LNCaP clone FGC (cell line): ENCODE data around the gene SEMA4G.

Experiments
- DNase-seq: peaks from one replicate; pipeline ENCODE4 v3.0.0-alpha.2; 2011; ENCODE audit warnings: low read depth
- H3K4me3 ChIP-seq: 2 replicates; pipeline ENCODE4 v1.5.1; 2011; ENCODE audit warnings: mild to moderate bottlenecking, low read depth, low read length, control low read depth
- TF ChIP-seq, protein P1 (sequence below): IDR thresholded peaks from 2 replicates; pipeline ENCODE4 v1.5.1; 2012; ENCODE audit warnings: mild to moderate bottlenecking; ENCODE audit not compliant: control insufficient read depth, insufficient read depth; ENCODE audit errors: extremely low read depth

SEMA4G gene, protein sequence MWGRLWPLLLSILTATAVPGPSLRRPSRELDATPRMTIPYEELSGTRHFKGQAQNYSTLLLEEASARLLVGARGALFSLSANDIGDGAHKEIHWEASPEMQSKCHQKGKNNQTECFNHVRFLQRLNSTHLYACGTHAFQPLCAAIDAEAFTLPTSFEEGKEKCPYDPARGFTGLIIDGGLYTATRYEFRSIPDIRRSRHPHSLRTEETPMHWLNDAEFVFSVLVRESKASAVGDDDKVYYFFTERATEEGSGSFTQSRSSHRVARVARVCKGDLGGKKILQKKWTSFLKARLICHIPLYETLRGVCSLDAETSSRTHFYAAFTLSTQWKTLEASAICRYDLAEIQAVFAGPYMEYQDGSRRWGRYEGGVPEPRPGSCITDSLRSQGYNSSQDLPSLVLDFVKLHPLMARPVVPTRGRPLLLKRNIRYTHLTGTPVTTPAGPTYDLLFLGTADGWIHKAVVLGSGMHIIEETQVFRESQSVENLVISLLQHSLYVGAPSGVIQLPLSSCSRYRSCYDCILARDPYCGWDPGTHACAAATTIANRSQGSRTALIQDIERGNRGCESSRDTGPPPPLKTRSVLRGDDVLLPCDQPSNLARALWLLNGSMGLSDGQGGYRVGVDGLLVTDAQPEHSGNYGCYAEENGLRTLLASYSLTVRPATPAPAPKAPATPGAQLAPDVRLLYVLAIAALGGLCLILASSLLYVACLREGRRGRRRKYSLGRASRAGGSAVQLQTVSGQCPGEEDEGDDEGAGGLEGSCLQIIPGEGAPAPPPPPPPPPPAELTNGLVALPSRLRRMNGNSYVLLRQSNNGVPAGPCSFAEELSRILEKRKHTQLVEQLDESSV

DNA sequence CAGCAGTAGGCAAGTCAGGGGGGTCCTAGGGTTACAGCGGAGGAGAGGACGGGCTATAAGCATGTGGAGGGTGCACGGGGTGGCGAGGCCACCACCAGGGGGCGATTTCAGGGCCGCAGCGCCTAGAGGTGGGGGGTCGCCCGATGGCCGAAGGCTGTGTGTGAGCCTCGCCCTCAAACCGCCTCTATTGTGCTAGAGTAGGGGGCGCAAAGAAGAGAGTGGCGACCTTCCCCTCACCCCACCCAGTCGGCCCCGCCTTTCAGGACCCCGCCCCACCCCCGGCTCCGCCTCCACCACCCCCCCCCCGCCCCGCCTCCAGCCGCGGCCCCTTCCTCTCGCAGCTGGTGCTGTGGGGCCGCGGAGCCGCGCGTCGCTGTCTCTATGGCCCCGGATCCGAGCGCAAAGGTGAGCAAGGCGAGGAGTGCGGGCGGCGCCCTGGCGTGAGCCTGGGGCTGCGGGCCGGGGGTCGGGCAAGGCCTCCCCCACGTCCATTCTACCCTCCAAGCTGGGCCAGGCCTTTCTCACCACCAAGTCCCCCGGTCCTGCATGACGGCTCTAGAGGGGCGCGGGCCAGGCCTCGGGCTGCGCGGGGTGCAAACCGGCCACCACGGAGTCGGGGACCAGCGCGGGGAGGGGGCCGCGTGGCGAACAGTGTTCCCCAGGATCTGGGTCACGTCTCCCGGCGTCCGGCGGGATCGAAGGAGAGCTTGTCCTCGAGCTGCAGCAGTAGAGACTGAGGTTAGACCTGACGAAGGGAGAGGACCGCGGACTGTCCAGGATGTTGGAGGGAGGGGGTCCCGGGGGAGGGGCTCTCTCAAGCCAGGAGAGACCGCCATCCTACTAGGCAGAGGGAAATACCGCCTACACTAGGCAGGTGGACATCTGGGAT lies at the start of gene SEMA4G:
SEMA4G (plus strand) TSS at position 318 of the 889 bp plus-strand sequence. CDS start 3,409 bp downstream, outside the sequence.
- no peak for DNase-seq
- peak within 1 kb of the TSS; percentile 52 for H3K4me3 ChIP-seq
- TF ChIP-seq, protein P1, sequence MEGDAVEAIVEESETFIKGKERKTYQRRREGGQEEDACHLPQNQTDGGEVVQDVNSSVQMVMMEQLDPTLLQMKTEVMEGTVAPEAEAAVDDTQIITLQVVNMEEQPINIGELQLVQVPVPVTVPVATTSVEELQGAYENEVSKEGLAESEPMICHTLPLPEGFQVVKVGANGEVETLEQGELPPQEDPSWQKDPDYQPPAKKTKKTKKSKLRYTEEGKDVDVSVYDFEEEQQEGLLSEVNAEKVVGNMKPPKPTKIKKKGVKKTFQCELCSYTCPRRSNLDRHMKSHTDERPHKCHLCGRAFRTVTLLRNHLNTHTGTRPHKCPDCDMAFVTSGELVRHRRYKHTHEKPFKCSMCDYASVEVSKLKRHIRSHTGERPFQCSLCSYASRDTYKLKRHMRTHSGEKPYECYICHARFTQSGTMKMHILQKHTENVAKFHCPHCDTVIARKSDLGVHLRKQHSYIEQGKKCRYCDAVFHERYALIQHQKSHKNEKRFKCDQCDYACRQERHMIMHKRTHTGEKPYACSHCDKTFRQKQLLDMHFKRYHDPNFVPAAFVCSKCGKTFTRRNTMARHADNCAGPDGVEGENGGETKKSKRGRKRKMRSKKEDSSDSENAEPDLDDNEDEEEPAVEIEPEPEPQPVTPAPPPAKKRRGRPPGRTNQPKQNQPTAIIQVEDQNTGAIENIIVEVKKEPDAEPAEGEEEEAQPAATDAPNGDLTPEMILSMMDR = peak; percentile 35

DNA sequence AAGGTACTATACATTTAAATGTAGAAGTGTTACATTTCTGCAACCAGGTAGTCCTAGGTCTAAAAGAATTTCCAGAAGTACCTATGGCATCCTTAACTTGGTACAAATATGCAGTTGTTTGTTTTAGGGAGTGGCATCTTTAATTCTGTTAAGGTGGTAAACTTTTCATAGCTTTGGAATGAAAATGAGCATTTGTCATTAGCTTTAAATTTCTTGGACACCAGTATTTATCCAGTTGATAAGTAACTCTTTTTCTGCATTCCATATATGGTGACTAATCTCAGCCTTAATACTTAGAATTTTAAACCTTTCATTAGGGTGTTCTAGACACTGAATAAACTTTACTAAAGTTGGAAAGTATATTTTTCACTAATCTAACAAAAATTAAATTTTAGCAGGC lies 45.7 kb upstream of the SEMA4G start:
- TF ChIP-seq, protein P1 = no peak
- H3K4me3 ChIP-seq = no peak overlapping the region
- no peak for DNase-seq

DNA sequence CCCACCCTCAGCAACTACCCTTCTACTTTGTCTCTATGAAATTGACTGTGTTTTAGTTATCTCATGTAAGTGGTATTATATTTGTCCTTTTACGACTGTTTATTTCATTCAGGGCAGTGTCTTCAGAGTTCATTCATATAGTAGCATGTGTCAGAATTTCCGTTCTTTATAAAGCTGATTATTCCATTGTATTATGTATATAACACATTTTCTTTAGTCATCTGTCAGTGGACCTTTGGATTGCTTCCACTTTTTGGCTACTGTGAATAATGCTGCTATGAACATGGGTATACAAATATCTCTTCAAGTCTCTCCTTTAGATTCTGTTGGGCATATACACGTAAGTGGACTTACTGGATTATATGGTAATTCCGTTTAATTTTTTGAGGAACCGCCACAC lies 42.0 kb upstream of the SEMA4G start:
- no peak for DNase-seq
- TF ChIP-seq, protein P1 = no peak
- H3K4me3 ChIP-seq = no peak overlapping the region

DNA sequence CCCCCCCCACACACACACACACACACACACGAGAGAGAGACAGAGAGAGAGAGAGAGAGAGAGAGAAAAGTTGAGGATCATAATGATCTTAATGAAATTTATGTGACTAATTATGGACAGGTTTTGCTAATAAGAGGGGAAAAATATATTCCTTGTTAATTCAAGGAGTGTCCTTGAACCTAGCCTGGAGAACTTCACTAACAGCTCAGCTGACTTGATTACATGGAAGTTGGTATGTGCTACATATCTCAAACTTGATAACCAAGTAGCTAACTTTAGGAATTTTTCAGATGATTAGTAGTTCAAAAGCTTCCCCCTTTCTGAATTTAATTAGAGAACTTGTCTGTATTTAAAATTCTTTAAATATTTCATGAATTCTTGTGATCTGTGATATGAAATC lies 41.3 kb upstream of the SEMA4G start:
- H3K4me3 ChIP-seq = no peak overlapping the region
- TF ChIP-seq, protein P1 = no peak
- no peak for DNase-seq

DNA sequence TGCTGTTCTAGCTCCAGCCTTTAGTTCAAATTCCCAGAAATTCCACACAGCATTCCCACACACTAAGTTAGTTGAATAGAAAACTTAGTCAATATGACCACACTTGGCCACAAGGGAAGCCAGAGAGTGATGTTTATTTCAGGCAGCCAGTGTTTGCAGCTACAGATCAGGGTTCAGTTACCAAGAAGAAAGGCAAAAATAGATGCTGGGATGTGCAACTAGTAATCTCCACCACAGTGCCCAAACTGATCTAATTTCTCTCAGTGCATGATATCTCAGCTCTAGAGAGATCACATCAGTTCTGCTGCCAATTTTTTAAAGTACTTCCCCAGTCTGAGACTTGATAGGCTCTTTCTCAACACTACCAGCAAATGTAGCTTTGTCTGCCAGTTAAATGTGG lies 38.9 kb upstream of the SEMA4G start:
- TF ChIP-seq, protein P1 = no peak
- no peak for DNase-seq
- H3K4me3 ChIP-seq = no peak overlapping the region

DNA sequence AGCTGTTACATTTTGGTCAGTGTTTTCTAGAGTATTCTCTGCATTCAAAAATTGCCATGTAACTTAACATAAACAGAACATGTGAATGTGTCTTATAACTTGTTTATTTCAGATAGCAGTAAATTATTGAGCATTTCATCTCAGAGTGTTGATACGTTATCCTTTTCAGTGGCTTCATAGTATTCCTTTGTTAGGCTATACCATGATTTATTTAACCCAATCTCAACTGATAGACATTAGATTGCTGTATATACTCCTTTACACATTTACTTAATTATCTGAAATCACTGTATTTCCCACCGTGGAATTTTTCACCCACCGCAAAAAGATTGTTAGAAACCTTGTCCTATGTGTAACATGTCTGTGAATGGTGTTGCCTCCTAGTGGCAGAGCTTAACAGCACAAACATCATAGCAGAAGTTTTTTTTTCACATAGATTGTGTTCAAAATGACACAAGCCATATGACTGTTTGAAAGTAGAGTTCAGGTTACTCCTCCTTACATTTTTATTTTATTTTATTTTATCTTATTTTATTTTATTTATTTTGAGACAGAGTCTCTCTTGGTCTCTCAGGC lies 35.1 kb upstream of the SEMA4G start:
- TF ChIP-seq, protein P1 = peak; percentile 48
- H3K4me3 ChIP-seq = no peak overlapping the region
- DNase-seq = no peak
